LNCAP (cell line): Measurements from ENCODE around the gene PBX1.

Experiments
- TF ChIP-seq, protein P1 (sequence below): fragments of 450-650 bp; IDR thresholded peaks from 2 replicates; pipeline ENCODE4 v1.5.1; 2017; ENCODE audit warnings: mild to moderate bottlenecking

Gene PBX1

DNA sequence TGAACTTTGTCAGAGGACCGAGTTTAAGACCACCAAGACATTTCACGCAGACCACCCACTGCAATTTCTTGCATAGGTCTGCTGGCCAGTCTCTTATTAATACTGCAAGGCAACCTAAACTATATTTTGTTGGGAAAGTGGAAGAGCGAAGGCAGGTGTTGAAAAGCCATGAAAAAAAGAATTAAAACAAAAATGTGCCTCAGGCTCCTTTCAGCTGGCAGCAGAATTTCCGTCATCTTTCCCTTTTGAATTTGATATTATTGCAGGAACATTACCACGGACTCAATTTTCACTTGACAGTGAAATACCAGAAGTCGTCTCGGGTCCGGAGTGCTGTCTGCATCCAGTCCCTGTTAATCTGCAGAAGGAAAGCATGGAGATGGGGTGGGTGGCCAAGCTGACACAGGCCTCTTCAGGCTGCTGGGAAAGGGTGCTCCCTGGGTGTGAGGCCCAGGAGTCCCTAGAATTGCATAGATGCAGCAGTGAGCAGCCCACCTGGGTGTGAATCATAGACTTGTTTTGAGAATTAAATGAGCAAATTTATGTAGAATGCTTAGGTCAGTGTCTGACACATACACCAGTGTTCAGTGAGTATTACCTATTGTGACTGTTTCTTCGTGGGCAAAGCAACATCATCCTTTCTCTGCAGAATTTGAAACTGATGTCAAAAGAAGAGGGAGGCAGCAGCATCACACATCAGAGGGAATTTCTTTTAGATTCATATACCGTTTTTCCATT, 150.7 kb downstream of the PBX1 start:
- TF ChIP-seq, protein P1, sequence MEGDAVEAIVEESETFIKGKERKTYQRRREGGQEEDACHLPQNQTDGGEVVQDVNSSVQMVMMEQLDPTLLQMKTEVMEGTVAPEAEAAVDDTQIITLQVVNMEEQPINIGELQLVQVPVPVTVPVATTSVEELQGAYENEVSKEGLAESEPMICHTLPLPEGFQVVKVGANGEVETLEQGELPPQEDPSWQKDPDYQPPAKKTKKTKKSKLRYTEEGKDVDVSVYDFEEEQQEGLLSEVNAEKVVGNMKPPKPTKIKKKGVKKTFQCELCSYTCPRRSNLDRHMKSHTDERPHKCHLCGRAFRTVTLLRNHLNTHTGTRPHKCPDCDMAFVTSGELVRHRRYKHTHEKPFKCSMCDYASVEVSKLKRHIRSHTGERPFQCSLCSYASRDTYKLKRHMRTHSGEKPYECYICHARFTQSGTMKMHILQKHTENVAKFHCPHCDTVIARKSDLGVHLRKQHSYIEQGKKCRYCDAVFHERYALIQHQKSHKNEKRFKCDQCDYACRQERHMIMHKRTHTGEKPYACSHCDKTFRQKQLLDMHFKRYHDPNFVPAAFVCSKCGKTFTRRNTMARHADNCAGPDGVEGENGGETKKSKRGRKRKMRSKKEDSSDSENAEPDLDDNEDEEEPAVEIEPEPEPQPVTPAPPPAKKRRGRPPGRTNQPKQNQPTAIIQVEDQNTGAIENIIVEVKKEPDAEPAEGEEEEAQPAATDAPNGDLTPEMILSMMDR = no peak

DNA sequence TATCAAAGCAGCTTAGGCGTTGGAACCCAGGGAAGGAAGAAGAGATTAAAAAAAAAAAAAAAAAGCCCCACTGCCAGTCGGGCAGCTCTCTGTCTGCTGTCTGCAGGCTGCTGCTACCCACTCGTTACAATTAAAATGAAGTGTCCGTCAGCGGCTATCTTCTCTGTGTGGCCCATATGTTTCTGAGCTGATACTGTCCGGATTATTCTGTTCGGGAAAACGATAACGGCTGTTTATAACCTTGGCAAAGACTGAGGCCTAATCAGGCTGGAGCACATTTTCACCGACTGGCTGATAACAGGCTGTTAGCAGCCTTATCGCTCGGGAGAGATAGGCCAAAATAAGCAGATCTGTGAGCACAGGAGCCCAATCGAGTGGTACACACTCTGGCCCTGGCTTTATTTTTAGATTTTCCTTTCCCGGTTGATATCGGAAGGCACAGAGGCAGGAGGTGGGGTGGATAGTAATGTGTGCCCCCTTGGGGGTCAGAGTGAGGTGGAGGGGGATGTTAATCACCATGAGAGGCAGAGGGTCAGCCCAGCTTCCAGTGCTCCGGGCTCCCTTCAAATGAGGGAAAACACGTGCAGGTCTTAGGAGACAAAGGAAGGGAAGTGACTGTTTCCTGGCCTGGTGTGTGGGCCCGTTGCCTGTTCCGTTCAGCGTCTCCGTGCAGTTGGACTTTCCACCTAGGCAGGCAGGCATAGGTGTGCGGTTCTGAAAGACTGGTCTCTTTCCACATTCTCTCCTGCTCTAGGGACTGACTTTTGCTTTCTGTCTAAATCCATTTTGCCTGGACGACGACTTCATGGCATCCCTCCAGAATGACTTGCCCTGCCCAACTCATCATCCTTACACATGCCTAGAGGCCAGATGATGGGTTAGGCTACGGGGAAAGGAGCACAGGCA, 153.4 kb downstream of the PBX1 start:
- TF ChIP-seq, protein P1 = no peak

GRCh38 chr1:164713456-164714207, 154.6 kb downstream of the PBX1 start:
- TF ChIP-seq, protein P1 = no peak

- TF ChIP-seq, protein P1 = no peak
Measured at GRCh38 chr1:164716992-164717703, 158.2 kb downstream of the PBX1 start.

DNA sequence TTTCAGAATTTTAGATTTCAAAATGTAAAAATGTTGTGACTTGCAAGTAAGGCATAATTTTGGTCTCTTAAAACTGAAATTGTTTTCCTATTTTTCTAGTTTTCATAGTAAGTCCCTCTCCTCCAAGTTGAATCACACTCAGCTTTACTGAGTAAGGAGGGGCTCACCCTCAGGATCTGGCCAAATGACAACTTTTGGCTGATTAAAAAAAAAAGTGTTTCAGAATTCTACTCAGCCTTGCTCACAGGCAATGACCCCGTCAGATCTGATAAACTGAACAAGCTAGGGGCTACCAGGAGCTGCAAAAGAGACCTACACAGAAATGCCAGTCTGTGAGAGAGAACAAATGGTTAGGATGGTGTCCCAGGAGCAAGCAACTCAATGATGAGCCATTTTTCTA, 159.8 kb downstream of the PBX1 start:
- TF ChIP-seq, protein P1 = no peak

DNA sequence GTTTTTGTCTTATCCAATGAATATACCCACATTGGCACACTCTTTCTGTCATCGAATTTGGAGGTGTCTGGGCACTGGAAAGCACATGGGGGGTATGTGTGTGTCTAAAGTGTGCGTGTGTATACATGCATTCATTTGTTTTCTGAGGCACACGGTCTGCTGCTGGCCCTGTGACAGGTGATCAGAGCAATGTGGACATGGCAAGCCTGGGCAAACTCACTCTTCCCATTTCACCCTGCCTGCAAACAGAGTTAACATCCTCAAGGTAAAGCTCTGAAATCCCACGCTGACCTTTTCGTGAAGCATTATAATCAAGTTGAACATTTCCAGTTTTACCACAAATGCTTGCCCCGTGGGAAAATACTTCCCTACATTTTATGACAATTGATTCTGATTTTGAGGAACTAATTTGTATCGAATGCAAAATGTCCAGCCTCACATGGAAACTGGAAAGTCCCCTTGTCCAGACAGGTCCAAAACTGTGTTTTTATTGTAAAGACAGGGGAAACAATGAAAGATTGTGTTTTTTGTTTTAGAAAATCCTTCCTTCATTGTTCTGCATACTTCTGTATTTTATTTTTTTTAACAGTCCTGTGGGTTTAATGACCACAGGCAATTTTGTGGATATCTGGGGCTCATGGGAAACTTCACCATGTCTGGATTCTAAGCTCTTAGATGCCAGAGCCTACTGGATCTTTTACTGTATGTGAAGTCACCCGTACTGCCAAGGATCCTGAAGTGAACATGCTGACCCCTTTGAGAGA, 160.9 kb downstream of the PBX1 start:
- TF ChIP-seq, protein P1 = no peak
